Ovary (tissue), 9 donors: Measurements from ENCODE around the gene PKP1. TPM values are rescaled to one million over a fixed set of nuclear protein-coding genes. Genes with fewer than 3 reads are reported as not detected.

Experiments used
- DNase-seq, 5 donors: peaks; one replicate each; pipeline ENCODE4 v3.0.0-alpha.2; 2019 to 2020
- H3K27ac ChIP-seq, 2 donors: fragments of 200-600 bp; one replicate each; pipeline versions ENCODE4 v1.5.1 to v1.8.0; 2019 to 2022
- H3K27me3 ChIP-seq: fragments of 200-600 bp; one replicate; pipeline ENCODE4 v1.8.0; 2022
- H3K36me3 ChIP-seq: fragments of 200-600 bp; sonication (generic); one replicate; pipeline ENCODE4 v1.5.1; 2019
- H3K4me1 ChIP-seq: one replicate; pipeline ENCODE4 v1.8.1; 2013; ENCODE audit warnings: mild to moderate bottlenecking, moderate library complexity; ENCODE audit not compliant: insufficient read depth
- H3K4me3 ChIP-seq: fragments of 200-600 bp; sonication (generic); one replicate; pipeline ENCODE4 v1.5.1; 2017
- H3K9me3 ChIP-seq, 2 donors: fragments of 200-600 bp in 1 of 2; sonication (generic) in 1 of 2; one replicate each; pipeline versions ENCODE4 v1.5.1 to v1.8.1; 2013 to 2019; ENCODE audit warnings: mild to moderate bottlenecking in 1 of 2, moderate library complexity in 1 of 2
- EP300 ChIP-seq: sonication (generic); formaldehyde crosslinking; IDR thresholded peaks from one replicate; pipeline ENCODE4 v1.6.1; 2017; ENCODE audit warnings: antibody characterized with exemption
- POLR2A ChIP-seq: fragments of 450-650 bp; IDR thresholded peaks from one replicate; pipeline ENCODE4 v1.6.1; 2017; ENCODE audit warnings: antibody characterized with exemption, mild to moderate bottlenecking, moderate library complexity
- WGBS, 3 donors: extraction: QIAGEN DNeasy Blood & Tissue Kit in 1 of 3; methylation state at CpG; one replicate each; pipeline versions ENCODE4 v1.1.5 to v1.1.7; 2013 to 2017; 5-methylcytosine and 5-hydroxymethylcytosine counted together
- intact Hi-C, 4 donors: fragments of 100-400 bp; cut with DNase I; formaldehyde crosslinking; loops; one replicate each; pipeline versions ENCODE4 v1.11.0 to v1.15.1; 2022 to 2023
- polyA plus RNA-seq, 2 donors: library from polyadenylated mRNA; stranded (reverse); fragments of 200-250 nt in 1 of 2; fragments of 350-450 nt in 1 of 2; fragmentation: Illumina TruSeq in 1 of 2; extraction: RNeasy Lipid Tissue Mini Kit (QIAGEN cat#74804) in 1 of 2; gene quantifications; one replicate each; pipeline ENCODE4 v1.2.3, GENCODE V29; 2013 to 2014
- total RNA-seq, 7 donors: library from RNA; depleted of rRNA in 2 of 7; stranded (reverse); fragments of >200 nt in 2 of 7; fragmentation: NEBNext Ultra II Directional in 3 of 7; extraction: Animal tissue kit (Norgen Biotek cat#: 25700) in 3 of 7; gene quantifications; one replicate each; pipeline versions ENCODE4 v1.1.0 to v1.2.4, GENCODE V29; 2016 to 2023
- TF ChIP-seq, protein P1 (sequence below), 3 donors: fragments of 450-650 bp in 2 of 3; fragments of 200-600 bp in 1 of 3; IDR thresholded peaks; one replicate each; pipeline versions ENCODE4 v1.5.1 to v1.8.0; 2016 to 2022; ENCODE audit warnings: antibody characterized with exemption in 3 of 3, mild to moderate bottlenecking in 1 of 3
- donor health status: DM: no; HTN: no; CAD: no; lungs with moderate emphysema.
- donor health status: DM: no; HTN: no; CAD: no.
- donor health status: Bipolar disorder and iron deficiency.
- donor health status: DM: yes; HTN: yes; CAD: no.
- donor health status: DM: no; HTN: no; CAD: no.
- donor health status: DM: yes; HTN: yes; CAD: no.

Gene PKP1
- total and polyA plus RNA-seq, 9 donors: 0.05 to 0.48 (median 0.18) TPM; not detected in 2

DNA sequence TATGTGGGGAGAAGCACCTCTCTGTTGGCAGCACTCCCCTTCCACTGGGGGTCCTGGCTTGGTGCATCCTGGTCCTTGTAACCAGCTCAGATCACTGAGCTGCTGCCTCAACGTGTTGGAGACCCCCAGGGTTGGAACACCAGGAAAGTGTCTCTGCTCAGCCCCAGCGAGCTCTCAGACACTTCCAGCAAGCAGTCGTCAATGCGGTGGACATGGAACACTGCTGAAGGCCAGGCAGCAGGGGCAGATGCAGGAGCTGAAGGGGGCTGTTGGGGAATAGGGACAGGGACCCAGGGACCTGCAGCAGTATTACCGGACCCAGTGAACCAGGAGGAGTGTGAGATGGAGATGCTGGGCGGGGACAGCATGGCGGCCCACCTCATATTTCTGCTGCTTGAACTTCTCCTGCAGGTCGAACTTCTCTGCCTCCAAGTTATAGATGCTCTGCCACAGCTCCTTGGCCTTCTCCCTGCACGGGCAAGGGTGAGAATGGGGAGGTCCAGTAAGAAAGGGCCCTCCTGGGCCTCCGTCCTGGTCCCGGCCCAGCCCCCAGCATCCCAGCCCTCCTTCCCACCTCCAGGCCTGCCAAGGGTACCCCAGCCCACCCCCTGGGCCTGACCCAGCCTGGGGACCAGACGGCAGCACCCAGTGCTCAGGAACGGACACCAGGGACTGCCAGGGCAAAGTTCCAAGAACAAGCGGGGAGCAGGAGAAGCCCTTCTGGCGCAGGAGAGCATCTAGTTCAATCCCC, 77.8 kb downstream of the PKP1 start:
- no peaks in the 10 kb centered on the region for H3K36me3 ChIP-seq
- no peaks in the 10 kb centered on the region for H3K27me3 ChIP-seq
- 83 to 88% (median 83%) methylated on average over 13 to 15 of the region's 15 CpGs for WGBS, 3 donors
- H3K4me3 ChIP-seq: no peak overlapping the region
- intact Hi-C loops: no loop called here
- H3K4me1 ChIP-seq: no peaks in the 10 kb centered on the region
- DNase-seq: no peak
- no peaks in the 10 kb centered on the region for H3K9me3 ChIP-seq
- TF ChIP-seq POLR2A (no peak), EP300 (no peak)
- TF ChIP-seq, protein P1, sequence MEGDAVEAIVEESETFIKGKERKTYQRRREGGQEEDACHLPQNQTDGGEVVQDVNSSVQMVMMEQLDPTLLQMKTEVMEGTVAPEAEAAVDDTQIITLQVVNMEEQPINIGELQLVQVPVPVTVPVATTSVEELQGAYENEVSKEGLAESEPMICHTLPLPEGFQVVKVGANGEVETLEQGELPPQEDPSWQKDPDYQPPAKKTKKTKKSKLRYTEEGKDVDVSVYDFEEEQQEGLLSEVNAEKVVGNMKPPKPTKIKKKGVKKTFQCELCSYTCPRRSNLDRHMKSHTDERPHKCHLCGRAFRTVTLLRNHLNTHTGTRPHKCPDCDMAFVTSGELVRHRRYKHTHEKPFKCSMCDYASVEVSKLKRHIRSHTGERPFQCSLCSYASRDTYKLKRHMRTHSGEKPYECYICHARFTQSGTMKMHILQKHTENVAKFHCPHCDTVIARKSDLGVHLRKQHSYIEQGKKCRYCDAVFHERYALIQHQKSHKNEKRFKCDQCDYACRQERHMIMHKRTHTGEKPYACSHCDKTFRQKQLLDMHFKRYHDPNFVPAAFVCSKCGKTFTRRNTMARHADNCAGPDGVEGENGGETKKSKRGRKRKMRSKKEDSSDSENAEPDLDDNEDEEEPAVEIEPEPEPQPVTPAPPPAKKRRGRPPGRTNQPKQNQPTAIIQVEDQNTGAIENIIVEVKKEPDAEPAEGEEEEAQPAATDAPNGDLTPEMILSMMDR (IDR thresholded peaks at IDR 0.05): no peak
- H3K27ac ChIP-seq: no peak overlapping the region

DNA sequence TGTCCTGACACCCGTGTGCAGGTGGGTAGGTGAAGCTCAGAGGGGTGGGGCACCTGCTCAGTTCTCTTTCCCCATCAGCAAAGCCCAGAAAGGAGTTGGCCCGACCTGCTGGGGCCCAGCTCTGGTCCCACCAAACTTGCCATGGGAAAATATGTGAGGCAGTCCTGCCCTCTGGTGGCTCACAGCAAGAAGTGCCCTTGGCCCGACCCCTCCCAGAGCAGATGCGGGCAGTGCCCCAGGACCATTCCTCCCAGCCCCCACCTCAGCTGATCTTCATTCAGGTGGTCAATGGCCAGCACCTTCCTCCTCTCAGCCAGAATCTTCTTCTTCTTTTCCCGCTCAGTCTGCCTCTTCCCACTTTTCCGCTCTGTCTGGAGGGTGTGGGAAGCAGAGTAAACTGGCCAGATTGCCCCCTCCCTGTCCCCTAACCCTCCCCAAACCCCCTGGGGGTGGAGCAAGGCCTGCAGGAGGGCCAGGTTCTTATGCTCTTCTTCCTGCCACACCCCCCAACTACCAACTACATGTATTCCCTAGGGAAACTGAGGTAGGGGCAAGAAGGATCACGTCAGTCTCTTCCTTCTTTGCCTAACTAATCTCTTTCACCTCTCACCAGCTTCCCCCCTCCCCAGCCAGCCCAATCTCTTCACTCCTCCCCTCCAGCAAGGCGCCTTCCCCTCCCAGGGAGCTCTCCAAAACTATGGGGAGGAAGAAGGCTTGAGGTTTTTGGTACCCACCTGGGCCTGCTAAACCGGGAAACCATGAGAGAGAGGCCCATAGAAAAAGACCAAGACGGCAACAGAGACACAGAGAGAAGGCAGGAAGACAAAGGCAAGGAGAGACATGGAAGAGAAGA, 78.6 kb downstream of the PKP1 start:
- intact Hi-C loops: no loop called here
- Histone ChIP-seq H3K4me3 (no peak overlapping the region), H3K27ac (no peak overlapping the region), H3K27me3 (no peaks in the 10 kb centered on the region), H3K36me3 (no peaks in the 10 kb centered on the region), H3K4me1 (no peaks in the 10 kb centered on the region), H3K9me3 (no peaks in the 10 kb centered on the region)
- 57 to 66% (median 61%) methylated on average over 10 of the region's 10 CpGs for WGBS, 3 donors
- TF ChIP-seq EP300 (no peak), POLR2A (no peak)
- TF ChIP-seq, protein P1 (IDR thresholded peaks at IDR 0.05): no peak
- peak in 1 of 5 donors; percentile 39 for DNase-seq

GRCh38 chr1:201362906-201363305, 79.6 kb downstream of the PKP1 start:
- 90 to 96% (median 90%) methylated on average over 3 of the region's 3 CpGs for WGBS, 3 donors
- intact Hi-C loops: no loop called here
- Histone ChIP-seq H3K27ac (no peak overlapping the region), H3K36me3 (no peaks in the 10 kb centered on the region), H3K4me3 (no peak overlapping the region), H3K4me1 (no peaks in the 10 kb centered on the region), H3K27me3 (no peaks in the 10 kb centered on the region), H3K9me3 (no peaks in the 10 kb centered on the region)
- no peak for DNase-seq
- TF ChIP-seq POLR2A (no peak), EP300 (no peak)
- TF ChIP-seq, protein P1 (IDR thresholded peaks at IDR 0.05): no peak

DNA sequence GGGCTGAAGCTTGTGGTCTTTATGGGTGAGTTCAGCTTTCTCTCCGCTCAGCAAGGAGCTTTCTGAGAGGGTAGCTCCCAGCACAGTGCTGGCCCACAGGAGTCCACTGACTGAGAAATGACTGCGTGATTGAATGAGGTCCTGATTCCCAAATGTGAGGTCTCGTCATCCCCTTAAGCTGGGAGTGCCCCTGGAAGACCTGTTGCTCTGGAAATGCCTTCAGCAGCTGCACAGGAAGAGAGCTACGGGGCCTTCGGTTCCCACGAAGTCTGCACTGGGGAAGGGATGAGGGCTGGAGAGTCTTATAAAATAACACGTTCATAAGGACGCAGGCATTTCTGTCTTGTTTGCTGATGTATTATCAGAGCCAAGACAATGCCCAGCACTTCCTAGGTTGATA, 80.2 kb downstream of the PKP1 start:
- H3K4me3 ChIP-seq: no peak overlapping the region
- H3K27me3 ChIP-seq: no peaks in the 10 kb centered on the region
- no peak for TF ChIP-seq POLR2A
- no peak for TF ChIP-seq EP300
- TF ChIP-seq, protein P1 (IDR thresholded peaks at IDR 0.05): no peak
- H3K9me3 ChIP-seq: no peaks in the 10 kb centered on the region
- H3K36me3 ChIP-seq: no peaks in the 10 kb centered on the region
- WGBS, 3 donors: 71 to 73% (median 73%) methylated on average over 8 of the region's 8 CpGs
- intact Hi-C loops: no loop called here
- H3K4me1 ChIP-seq: no peaks in the 10 kb centered on the region
- H3K27ac ChIP-seq: no peak overlapping the region
- DNase-seq: no peak
